ENCODE measurements around the gene CFAP20DC. TPM values are rescaled to one million over a fixed set of nuclear protein-coding genes. Genes with fewer than 3 reads are reported as not detected.
"Not testable (repeated sequence)": the region's sequence is repeated elsewhere in the genome, so short reads cannot be mapped to it uniquely, and the experiment has no call there.

The CFAP20DC gene
- total RNA-seq, 1 donor from 2014 or later = 8.2 TPM

- TF ChIP-seq CTCF (IDR thresholded peaks at IDR 0.05; ENCODE audit: insufficient read depth, low read length, poor library complexity, severe bottlenecking) = no peak
- H3K36me3 ChIP-seq (ENCODE audit: control insufficient read depth, insufficient read depth, low read length) = no peaks in the 10 kb centered on the region
- H3K4me3 ChIP-seq (ENCODE audit: low read depth, low read length) = no peak overlapping the region
- no peak for DNase-seq (ENCODE audit: low read depth)
- no peaks in the 10 kb centered on the region for H3K27me3 ChIP-seq (ENCODE audit: control insufficient read depth, insufficient read depth, low read length)
Observed at GRCh38 chr3:59069838-59070237, 20.0 kb upstream of the CFAP20DC start.

GRCh38 chr3:59065240-59065639, 15.4 kb upstream of the CFAP20DC start:
- no peak overlapping the region for H3K4me3 ChIP-seq (ENCODE audit: low read depth, low read length)
- no peak for TF ChIP-seq CTCF (IDR thresholded peaks at IDR 0.05; ENCODE audit: insufficient read depth, low read length, poor library complexity, severe bottlenecking)
- no peaks in the 10 kb centered on the region for H3K36me3 ChIP-seq (ENCODE audit: control insufficient read depth, insufficient read depth, low read length)
- no peaks in the 10 kb centered on the region for H3K27me3 ChIP-seq (ENCODE audit: control insufficient read depth, insufficient read depth, low read length)
- DNase-seq (ENCODE audit: low read depth) = no peak

- Histone ChIP-seq H3K27me3 (ENCODE audit: control insufficient read depth, insufficient read depth, low read length) (no peaks in the 10 kb centered on the region), H3K4me3 (ENCODE audit: low read depth, low read length) (no peak overlapping the region), H3K36me3 (ENCODE audit: control insufficient read depth, insufficient read depth, low read length) (no peaks in the 10 kb centered on the region)
- no peak for DNase-seq (ENCODE audit: low read depth)
- no peak for TF ChIP-seq CTCF (IDR thresholded peaks at IDR 0.05; ENCODE audit: insufficient read depth, low read length, poor library complexity, severe bottlenecking)
Observed at GRCh38 chr3:59064728-59065127, 14.9 kb upstream of the CFAP20DC start.

GRCh38 chr3:59064276-59064675, 14.5 kb upstream of the CFAP20DC start:
- no peak for TF ChIP-seq CTCF (IDR thresholded peaks at IDR 0.05; ENCODE audit: insufficient read depth, low read length, poor library complexity, severe bottlenecking)
- DNase-seq (ENCODE audit: low read depth) = no peak
- Histone ChIP-seq H3K27me3 (ENCODE audit: control insufficient read depth, insufficient read depth, low read length) (no peaks in the 10 kb centered on the region), H3K36me3 (ENCODE audit: control insufficient read depth, insufficient read depth, low read length) (no peaks in the 10 kb centered on the region), H3K4me3 (ENCODE audit: low read depth, low read length) (no peak overlapping the region)

- no peaks in the 10 kb centered on the region for H3K27me3 ChIP-seq (ENCODE audit: control insufficient read depth, insufficient read depth, low read length)
- TF ChIP-seq CTCF (IDR thresholded peaks at IDR 0.05; ENCODE audit: insufficient read depth, low read length, poor library complexity, severe bottlenecking) = no peak
- no peaks in the 10 kb centered on the region for H3K36me3 ChIP-seq (ENCODE audit: control insufficient read depth, insufficient read depth, low read length)
- H3K4me3 ChIP-seq (ENCODE audit: low read depth, low read length) = no peak overlapping the region
- DNase-seq (ENCODE audit: low read depth) = no peak
Observed at GRCh38 chr3:59056706-59057105, 6.9 kb upstream of the CFAP20DC start.

- no peak overlapping the region for H3K4me3 ChIP-seq (ENCODE audit: low read depth, low read length)
- H3K27me3 ChIP-seq (ENCODE audit: control insufficient read depth, insufficient read depth, low read length) = no peaks in the 10 kb centered on the region
- no peak for DNase-seq (ENCODE audit: low read depth)
- peak; percentile 68 for TF ChIP-seq CTCF (IDR thresholded peaks at IDR 0.05; ENCODE audit: insufficient read depth, low read length, poor library complexity, severe bottlenecking)
- H3K36me3 ChIP-seq (ENCODE audit: control insufficient read depth, insufficient read depth, low read length) = no peaks in the 10 kb centered on the region
Observed at GRCh38 chr3:59052803-59053411, 3.1 kb upstream of the CFAP20DC start.

GRCh38 chr3:59050811-59051414, 1.1 kb upstream of the CFAP20DC start:
- H3K36me3 ChIP-seq (ENCODE audit: control insufficient read depth, insufficient read depth, low read length); H3K27me3 ChIP-seq (ENCODE audit: control insufficient read depth, insufficient read depth, low read length); DNase-seq (ENCODE audit: low read depth); H3K4me3 ChIP-seq (ENCODE audit: low read depth, low read length): not testable (repeated sequence)
